NCI-H524 treated with DMSO at 0.1 percent for 48 hours (cell line): ENCODE data around the gene CC2D2A.
"Not testable (repeated sequence)": the region's sequence is repeated elsewhere in the genome, so short reads cannot be mapped to it uniquely, and the experiment has no call there.

Source experiments
- DNase-seq: peaks from one replicate; lab custom pipeline; 2025; lab: John Stamatoyannopoulos, UW

The CC2D2A gene

DNA sequence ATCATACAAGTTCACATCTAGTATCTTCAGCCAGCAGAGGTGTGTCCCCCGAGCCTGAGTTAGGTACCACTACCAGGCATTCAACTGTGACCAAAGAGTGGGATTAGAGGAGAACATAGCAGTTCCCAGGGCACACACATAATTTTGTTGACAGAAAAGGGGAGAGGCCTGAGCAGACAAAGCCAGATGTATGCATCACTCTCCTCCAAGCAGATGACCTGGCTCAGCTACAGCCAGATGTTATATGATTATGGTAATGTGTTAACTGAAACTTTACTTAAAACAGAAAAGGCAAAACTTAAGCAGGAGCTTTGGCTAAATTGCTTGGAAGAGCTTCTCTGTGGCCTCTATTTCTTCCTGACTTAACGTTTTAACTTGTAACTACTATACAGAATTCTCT, 88.9 kb downstream of the CC2D2A start:
- no peak for DNase-seq

GRCh38 chr4:15562114-15562513, 92.4 kb downstream of the CC2D2A start:
- no peak for DNase-seq

DNA sequence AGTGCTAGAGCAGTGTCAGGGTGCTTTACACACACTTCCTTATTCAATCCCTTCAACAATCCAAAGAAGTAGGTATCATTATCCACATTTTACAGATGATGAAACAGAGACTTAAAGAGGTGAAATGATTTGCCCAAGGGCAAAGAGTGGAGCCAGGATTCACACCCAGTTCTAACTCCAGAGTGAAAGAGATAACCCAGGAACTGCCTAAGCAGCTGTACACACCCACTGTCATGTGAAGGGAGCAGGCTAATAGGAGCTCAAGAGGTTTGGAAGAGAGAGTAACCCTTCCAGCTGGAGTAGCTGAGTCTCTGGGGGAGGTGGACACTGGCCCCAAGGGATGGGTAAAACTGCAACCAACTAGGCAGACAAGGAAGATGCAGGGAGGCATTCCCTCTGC, 92.9 kb downstream of the CC2D2A start:
- no peak for DNase-seq

DNA sequence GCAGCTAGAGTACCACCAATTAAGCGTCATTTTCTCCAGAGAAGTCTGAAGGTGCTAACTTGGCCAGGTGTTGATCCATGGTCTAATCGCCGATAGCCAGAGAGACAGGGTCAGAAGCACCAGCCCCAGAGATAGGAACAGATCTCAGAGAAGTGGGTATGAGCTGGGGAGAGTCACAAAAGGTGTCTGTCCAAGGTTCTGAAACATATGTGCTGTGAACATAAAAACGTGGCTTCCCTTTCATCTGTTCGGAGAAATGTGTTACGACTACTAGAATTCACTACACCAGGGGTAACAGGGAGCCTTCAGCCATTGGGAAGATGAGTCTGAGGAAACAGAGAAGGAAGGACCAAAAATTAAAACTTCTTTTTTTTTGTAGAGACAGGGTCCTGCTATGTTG, 94.2 kb downstream of the CC2D2A start:
- DNase-seq, result no peak

DNA sequence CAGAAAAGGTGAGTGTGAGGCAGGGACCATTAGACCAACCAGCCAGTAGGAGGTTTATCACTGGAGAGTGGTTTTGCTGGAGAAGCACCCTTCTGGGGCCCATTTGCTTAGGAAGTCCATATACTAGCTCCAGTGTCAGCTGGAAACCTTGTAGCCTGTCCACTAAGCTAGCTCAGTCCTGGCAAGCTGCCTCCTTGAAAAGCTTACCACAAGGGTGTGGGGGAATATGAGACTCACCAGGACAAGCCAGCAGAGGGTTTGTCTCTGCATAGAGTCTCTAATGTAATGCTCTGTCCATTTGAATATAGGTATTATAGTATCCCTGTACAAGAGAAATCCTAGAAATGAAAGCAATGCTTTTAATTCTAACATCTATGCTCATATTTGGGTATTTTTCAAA, 99.1 kb downstream of the CC2D2A start:
- no peak for DNase-seq

DNA sequence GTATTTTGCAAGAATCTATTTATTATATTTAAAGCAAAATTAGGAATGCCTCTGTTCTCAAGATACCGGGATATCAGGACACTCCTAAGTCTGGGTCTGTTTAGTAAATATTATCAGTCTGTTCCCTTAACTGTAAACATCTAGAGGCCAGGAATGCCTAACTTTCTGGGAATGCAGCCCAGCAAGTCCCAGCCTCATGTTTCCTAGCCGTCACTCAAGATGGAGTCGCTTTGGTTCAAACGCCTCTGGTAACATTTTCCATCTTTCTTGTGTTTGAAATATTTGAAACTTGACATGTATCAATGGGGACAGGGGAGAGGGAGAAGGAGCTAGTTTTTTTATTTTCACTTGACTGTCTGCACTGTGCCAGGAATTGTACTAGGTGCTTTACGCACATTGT, 100.1 kb downstream of the CC2D2A start:
- DNase-seq, result no peak

GRCh38 chr4:15575966-15576365, 106.3 kb downstream of the CC2D2A start:
- DNase-seq, result no peak

GRCh38 chr4:15577508-15577907, 107.8 kb downstream of the CC2D2A start:
- DNase-seq, result no peak

GRCh38 chr4:15584785-15585184, 115.1 kb downstream of the CC2D2A start:
- DNase-seq, result no peak

DNA sequence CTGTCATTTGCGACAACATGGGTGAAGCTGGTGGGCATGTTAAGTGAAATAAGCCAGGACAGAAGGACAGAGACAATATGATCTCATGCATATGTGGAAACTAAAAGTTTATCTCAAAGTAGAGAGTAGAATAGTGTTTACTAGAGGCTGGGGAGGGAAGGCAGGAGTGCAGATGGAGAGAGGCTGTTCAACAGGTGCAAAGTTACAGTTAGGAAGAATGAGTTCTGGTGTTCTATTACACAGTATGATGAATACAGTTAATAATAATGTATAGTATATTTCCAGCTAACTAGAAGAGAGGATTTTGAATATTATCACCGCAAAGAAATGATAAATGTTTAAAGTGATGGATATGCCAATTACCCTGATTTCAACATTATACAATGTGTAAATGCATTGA, 115.6 kb downstream of the CC2D2A start:
- no peak for DNase-seq

- DNase-seq, result no peak
These were observed 116.4 kb downstream of the CC2D2A start for GRCh38 chr4:15586066-15586465.

DNA sequence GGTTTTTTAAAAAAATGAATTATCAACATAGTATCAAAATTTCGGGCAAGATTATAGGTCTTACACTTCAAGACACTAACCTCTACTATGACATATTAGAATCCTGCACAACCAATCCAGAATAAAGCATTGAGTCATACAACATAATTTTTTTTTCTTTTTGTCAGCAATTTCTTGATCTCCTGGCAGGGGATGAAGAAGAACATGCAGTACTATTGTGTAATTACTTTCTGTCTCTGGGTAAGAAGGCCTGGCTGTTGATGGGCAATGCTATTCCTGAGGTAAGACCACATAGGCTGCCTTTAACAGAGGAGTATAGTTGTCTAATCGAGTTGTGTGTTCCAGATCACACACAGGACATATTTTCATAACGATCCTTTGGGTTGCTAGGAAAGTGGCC, 118.0 kb downstream of the CC2D2A start:
- DNase-seq, result no peak

- no peak for DNase-seq
These were observed 123.1 kb downstream of the CC2D2A start for GRCh38 chr4:15592799-15593198.

GRCh38 chr4:15598644-15599043, 129.0 kb downstream of the CC2D2A start:
- DNase-seq, result no peak

GRCh38 chr4:15600176-15600575, 130.5 kb downstream of the CC2D2A start:
- DNase-seq, result no peak

DNA sequence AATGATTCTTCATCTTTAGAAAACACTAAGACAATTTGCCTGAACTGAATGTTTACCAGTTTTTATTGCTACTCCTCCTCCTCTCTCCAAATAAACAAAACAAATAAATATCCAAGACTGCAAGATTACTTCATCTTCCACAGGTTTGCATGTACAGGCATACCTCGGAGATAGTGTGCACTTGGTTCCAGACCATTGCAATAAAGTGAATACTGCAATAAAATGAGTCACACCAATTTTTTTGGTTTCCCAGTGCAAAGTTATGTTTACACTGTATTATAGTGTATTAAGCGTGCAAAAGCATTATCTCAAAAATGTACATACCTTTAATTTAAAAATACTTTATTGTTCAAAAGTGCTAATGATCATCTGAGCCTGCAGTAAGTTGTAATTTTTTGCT, 132.2 kb downstream of the CC2D2A start:
- no peak for DNase-seq

DNA sequence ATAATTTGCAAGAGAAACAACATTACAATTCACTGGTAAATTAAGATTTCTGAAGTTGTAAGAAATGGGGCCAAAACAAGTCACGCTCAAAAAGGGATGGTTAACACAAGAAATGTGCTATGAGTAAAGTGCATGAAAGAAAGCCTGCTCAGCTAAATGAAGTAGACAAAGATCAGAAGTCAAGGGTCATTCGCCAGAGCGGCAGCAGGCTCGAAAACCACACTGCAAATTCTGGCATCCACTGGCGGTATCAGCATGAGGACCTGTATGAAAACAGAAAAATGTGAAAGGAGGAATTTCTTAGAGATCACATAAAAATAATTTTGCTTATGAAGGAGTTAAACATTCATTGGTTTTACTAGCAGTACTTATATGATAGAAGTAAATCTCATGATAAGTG, 135.9 kb downstream of the CC2D2A start:
- DNase-seq, result no peak

- DNase-seq, result no peak
These were observed 141.2 kb downstream of the CC2D2A start for GRCh38 chr4:15610855-15611254.

DNA sequence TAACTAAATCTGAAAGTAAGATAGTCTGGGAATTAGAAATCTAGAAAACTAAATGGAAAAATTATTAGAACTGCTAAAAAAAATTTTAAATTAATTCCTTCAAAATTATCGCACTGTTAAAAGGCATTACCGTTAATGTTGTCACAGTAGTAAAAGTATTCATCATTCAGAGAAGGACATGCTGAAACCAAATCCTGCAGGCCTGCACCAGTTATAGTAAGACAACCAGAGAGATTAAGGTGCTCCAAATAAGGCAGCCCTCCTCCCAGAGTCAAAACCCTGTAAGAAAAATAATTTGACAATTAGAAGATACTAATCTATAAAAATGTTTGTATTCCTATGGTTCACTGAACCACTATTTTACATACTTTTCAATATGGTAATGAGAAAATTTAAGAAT, 142.5 kb downstream of the CC2D2A start:
- DNase-seq, result no peak

GRCh38 chr4:15614891-15615290, 145.2 kb downstream of the CC2D2A start:
- DNase-seq, result not testable (repeated sequence)

DNA sequence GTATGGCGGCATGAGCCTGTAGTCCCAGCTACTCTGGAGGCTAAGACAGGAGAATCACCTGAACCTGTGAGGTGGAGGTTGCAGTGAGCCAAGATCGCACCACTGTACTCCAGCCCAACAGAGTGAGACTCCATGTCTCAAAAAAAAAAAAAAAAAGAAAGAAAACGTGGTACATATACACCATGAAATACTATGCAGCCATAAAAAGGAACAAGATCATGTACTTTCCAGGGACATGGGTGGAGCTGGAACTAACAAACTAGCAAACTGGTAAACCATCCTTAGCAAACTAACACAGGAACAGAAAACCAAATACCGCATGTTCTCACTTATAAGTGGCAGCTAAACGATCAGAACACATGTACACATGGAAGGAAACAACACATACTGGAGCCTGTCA, 147.7 kb downstream of the CC2D2A start:
- not testable (repeated sequence) for DNase-seq

GRCh38 chr4:15636818-15637217, 167.1 kb downstream of the CC2D2A start:
- DNase-seq, result no peak

DNA sequence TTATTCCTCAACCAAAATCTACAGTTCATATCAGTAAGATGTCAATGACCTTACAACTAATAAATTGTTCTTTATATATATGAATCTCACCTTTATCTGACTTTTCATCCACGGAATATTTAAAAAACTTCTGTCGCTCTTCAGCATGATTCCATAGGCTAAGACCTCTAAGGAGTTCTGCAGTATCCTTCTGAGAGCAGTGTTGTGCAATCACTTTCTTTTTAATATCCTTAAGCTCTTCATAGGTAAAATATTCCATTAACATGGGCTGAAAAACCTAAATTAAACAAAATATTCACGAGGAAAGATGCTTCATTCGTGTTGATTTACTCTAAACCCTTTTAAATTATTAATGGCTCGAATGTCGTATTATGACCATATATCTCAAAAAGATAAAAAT, 168.7 kb downstream of the CC2D2A start:
- DNase-seq, result no peak

DNA sequence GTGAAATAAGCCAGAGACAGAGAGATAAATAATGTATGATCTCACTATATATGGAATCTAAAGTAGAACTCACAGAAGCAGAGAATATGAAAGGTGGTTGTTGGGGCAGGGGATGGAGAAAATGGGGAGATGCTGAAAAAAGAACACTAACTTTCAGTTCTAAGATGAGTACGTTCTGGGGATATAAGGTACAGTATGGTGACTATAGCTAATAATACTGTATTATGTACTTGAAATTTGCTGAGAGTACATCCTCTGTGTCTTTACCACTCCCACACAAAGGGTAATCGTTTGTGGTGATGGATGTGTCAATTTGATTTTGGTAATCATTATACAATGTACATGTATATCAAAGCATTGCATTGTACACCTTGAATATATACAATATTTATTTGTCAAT, 178.9 kb downstream of the CC2D2A start:
- no peak for DNase-seq

GRCh38 chr4:15649914-15650545, 180.3 kb downstream of the CC2D2A start:
- DNase-seq, result peak; percentile 50
